ENCODE data around the gene TMEM191C. TPM values are rescaled to one million over a fixed set of nuclear protein-coding genes. Genes with fewer than 3 reads are reported as not detected.

Gene TMEM191C
- total RNA-seq (2022; extraction: Qiagen RNA extraction; ENCODE audit: low read depth): 0.84 to 1.3 TPM (median 1.1 TPM) in 5 replicates

GRCh38 chr22:21467337-21468193, at the start of gene TMEM191C:
Gene TMEM191C, plus strand, starts transcription at chr22:21467387. Its CDS starts 73 bp downstream, at chr22:21467460.

Other genes starting within 250 kb of the TMEM191C start
- 0.30 to 0.67 TPM (median 0.46 TPM) in 5 replicates for gene RIMBP3B, start 83.6 kb upstream of the TMEM191C start, total RNA-seq (2022; extraction: Qiagen RNA extraction; ENCODE audit: low read depth)
- gene HIC2, start 50.0 kb upstream of the TMEM191C start, total RNA-seq (2022; extraction: Qiagen RNA extraction; ENCODE audit: low read depth): 2.5 to 3.8 TPM (median 3.1 TPM) in 5 replicates
- gene RIMBP3C, start 84.1 kb downstream of the TMEM191C start, total RNA-seq (2022; extraction: Qiagen RNA extraction; ENCODE audit: low read depth): 0.05 to 0.29 TPM (median 0.24 TPM) in 4 of 5 replicates, not detected in the other
- 61.7 to 78.6 TPM (median 65.7 TPM) in 5 replicates for gene UBE2L3, start 100.3 kb downstream of the TMEM191C start, total RNA-seq (2022; extraction: Qiagen RNA extraction; ENCODE audit: low read depth)
- 34.4 to 65.5 TPM (median 52.7 TPM) in 5 replicates for gene YDJC, start 162.6 kb downstream of the TMEM191C start, total RNA-seq (2022; extraction: Qiagen RNA extraction; ENCODE audit: low read depth)
- gene CCDC116, start 165.4 kb downstream of the TMEM191C start, total RNA-seq (2022; extraction: Qiagen RNA extraction; ENCODE audit: low read depth): 0.06 to 0.12 TPM (median 0.10 TPM) in 3 of 5 replicates, not detected in the others
- gene SDF2L1, start 174.9 kb downstream of the TMEM191C start, total RNA-seq (2022; extraction: Qiagen RNA extraction; ENCODE audit: low read depth): 36.4 to 64.1 TPM (median 56.3 TPM) in 5 replicates
- gene PPIL2, start 198.6 kb downstream of the TMEM191C start, total RNA-seq (2022; extraction: Qiagen RNA extraction; ENCODE audit: low read depth): 17.5 to 23.6 TPM (median 20.2 TPM) in 5 replicates